ENCODE results near the gene CCDC182.

GRCh38 chr17:57724729-57725125 is 20.4 kb downstream of the CCDC182 start:
- TF ChIP-seq, protein P1, sequence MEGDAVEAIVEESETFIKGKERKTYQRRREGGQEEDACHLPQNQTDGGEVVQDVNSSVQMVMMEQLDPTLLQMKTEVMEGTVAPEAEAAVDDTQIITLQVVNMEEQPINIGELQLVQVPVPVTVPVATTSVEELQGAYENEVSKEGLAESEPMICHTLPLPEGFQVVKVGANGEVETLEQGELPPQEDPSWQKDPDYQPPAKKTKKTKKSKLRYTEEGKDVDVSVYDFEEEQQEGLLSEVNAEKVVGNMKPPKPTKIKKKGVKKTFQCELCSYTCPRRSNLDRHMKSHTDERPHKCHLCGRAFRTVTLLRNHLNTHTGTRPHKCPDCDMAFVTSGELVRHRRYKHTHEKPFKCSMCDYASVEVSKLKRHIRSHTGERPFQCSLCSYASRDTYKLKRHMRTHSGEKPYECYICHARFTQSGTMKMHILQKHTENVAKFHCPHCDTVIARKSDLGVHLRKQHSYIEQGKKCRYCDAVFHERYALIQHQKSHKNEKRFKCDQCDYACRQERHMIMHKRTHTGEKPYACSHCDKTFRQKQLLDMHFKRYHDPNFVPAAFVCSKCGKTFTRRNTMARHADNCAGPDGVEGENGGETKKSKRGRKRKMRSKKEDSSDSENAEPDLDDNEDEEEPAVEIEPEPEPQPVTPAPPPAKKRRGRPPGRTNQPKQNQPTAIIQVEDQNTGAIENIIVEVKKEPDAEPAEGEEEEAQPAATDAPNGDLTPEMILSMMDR (IDR thresholded peaks at IDR 0.05): no peak
- no peak for TF ChIP-seq POLR2AphosphoS5 (IDR thresholded peaks at IDR 0.05)
- TF ChIP-seq POLR2A (IDR thresholded peaks at IDR 0.05): no peak
- TF ChIP-seq EP300 (IDR thresholded peaks at IDR 0.05; ENCODE audit: low read depth): no peak

Data from transverse colon (tissue), 4 donors.